DOHH2 (cell line): ENCODE results near the gene LRRC3C.

Experiments used
- H3F3A ChIP-seq: fragments of 200-600 bp; sonication (generic), shearing (Covaris generic); 2 replicates; pipeline ENCODE4 v1.6.0; 2016; ENCODE audit warnings: antibody characterized with exemption, mild to moderate bottlenecking; ENCODE audit not compliant: control insufficient read depth, insufficient read depth
- H3K27ac ChIP-seq: fragments of 200-600 bp; sonication (generic); 2 replicates; pipeline ENCODE4 v1.5.1; 2014; ENCODE audit warnings: low read depth, mild to moderate bottlenecking, low read length, moderate library complexity
- H3K27me3 ChIP-seq: fragments of 200-600 bp; sonication (generic); 2 replicates; pipeline ENCODE4 v1.6.1; 2014; ENCODE audit warnings: mild to moderate bottlenecking, low read length, mixed read lengths; ENCODE audit not compliant: control insufficient read depth
- H3K36me3 ChIP-seq: fragments of 200-600 bp; sonication (generic); 2 replicates; pipeline ENCODE4 v1.6.1; 2014; ENCODE audit warnings: mild to moderate bottlenecking, low read length, moderate library complexity, mixed read lengths; ENCODE audit not compliant: control insufficient read depth
- H3K4me1 ChIP-seq: fragments of 200-600 bp; sonication (generic); 2 replicates; pipeline ENCODE4 v1.6.1; 2014; ENCODE audit warnings: mild to moderate bottlenecking, low read length, mixed read lengths; ENCODE audit not compliant: control insufficient read depth
- H3K4me2 ChIP-seq: fragments of 200-600 bp; sonication (generic); 2 replicates; pipeline ENCODE4 v1.6.0; 2014; ENCODE audit warnings: mild to moderate bottlenecking, low read length, moderate library complexity
- H3K4me3 ChIP-seq: fragments of 200-600 bp; sonication (generic); 2 replicates; pipeline ENCODE4 v1.5.1; 2014; ENCODE audit warnings: mild to moderate bottlenecking, low read length, mixed read lengths
- H3K79me2 ChIP-seq: fragments of 200-600 bp; sonication (generic); 2 replicates; pipeline ENCODE4 v1.6.1; 2014; ENCODE audit warnings: mild to moderate bottlenecking, low read length, mixed read lengths; ENCODE audit not compliant: control insufficient read depth
- H3K9me2 ChIP-seq: fragments of 200-600 bp; sonication (generic); replicated peaks from 2 replicates; pipeline ENCODE4 v1.6.1; 2014; ENCODE audit warnings: mild to moderate bottlenecking, low read length, mixed read lengths; ENCODE audit not compliant: control insufficient read depth
- H3K9me3 ChIP-seq: fragments of 200-600 bp; sonication (generic); 2 replicates; pipeline ENCODE4 v1.6.1; 2014; ENCODE audit warnings: antibody characterized with exemption, low read length, mixed read lengths; ENCODE audit not compliant: control insufficient read depth, insufficient read depth
- H4K20me1 ChIP-seq: fragments of 200-600 bp; sonication (generic); 2 replicates; pipeline ENCODE4 v1.6.0; 2014; ENCODE audit warnings: low read depth, mild to moderate bottlenecking, antibody characterized with exemption, low read length, moderate library complexity; ENCODE audit not compliant: control insufficient read depth, insufficient read depth
- CTCF ChIP-seq: fragments of 200-600 bp; sonication (generic); IDR thresholded peaks from one replicate; pipeline ENCODE4 v1.5.1; 2014; ENCODE audit warnings: antibody characterized with exemption, mild to moderate bottlenecking, low read depth, low read length; ENCODE audit not compliant: poor library complexity, severe bottlenecking
- EZH2phosphoT487 ChIP-seq: fragments of 200-600 bp; sonication (generic); IDR thresholded peaks from 2 replicates; pipeline ENCODE4 v1.6.1; 2017; ENCODE audit warnings: borderline replicate concordance, mild to moderate bottlenecking, antibody characterized with exemption, low read length, moderate library complexity, mixed read lengths

The LRRC3C gene

GRCh38 chr17:39972271-39972670, 44.7 kb downstream of the LRRC3C start:
- H3K9me2 ChIP-seq: no peaks in the 10 kb centered on the region
- no peaks in the 10 kb centered on the region for H4K20me1 ChIP-seq
- no peak overlapping the region for H3K27ac ChIP-seq
- H3K4me1 ChIP-seq: peaks cover 10% of the 10 kb centered on the region
- H3F3A ChIP-seq: no peaks in the 10 kb centered on the region
- no peaks in the 10 kb centered on the region for H3K9me3 ChIP-seq
- H3K4me3 ChIP-seq: no peak overlapping the region
- H3K79me2 ChIP-seq: no peaks in the 10 kb centered on the region
- no peaks in the 10 kb centered on the region for H3K36me3 ChIP-seq
- peaks cover 29% of the 10 kb centered on the region for H3K27me3 ChIP-seq
- TF ChIP-seq CTCF: no peak
- no peak for TF ChIP-seq EZH2phosphoT487
- H3K4me2 ChIP-seq: peak overlapping the region; percentile 50; the same call in 1 of the 2 replicates

DNA sequence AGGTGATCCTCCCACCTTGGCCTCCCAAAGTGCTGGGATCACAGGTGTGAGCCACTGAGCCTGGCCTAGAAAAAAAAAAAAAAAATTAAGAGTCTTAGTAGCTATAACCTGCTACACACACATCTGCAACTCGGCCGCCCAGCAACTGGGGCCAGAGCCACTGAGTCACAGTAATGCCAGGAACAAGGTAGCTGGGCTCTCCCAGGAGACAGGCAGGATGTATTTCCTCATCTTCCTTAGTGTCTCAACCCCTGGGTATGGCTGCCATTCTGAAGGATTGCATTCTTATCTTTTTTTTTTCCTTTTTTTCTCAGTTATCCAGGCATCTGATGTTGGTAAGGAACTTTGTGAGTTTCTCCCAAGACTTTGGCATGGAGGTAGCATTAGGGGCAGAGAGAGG, 46.0 kb downstream of the LRRC3C start:
- H3K9me3 ChIP-seq: no peaks in the 10 kb centered on the region
- H3K4me3 ChIP-seq: no peak overlapping the region
- H3K27ac ChIP-seq: no peak overlapping the region
- H3K4me1 ChIP-seq: peaks cover 9% of the 10 kb centered on the region
- TF ChIP-seq CTCF (no peak), EZH2phosphoT487 (no peak)
- H3K4me2 ChIP-seq: no peak overlapping the region
- no peaks in the 10 kb centered on the region for H3K36me3 ChIP-seq
- no peaks in the 10 kb centered on the region for H3K9me2 ChIP-seq
- H4K20me1 ChIP-seq: no peaks in the 10 kb centered on the region
- H3K27me3 ChIP-seq: peaks cover 28% of the 10 kb centered on the region
- no peaks in the 10 kb centered on the region for H3F3A ChIP-seq
- no peaks in the 10 kb centered on the region for H3K79me2 ChIP-seq

DNA sequence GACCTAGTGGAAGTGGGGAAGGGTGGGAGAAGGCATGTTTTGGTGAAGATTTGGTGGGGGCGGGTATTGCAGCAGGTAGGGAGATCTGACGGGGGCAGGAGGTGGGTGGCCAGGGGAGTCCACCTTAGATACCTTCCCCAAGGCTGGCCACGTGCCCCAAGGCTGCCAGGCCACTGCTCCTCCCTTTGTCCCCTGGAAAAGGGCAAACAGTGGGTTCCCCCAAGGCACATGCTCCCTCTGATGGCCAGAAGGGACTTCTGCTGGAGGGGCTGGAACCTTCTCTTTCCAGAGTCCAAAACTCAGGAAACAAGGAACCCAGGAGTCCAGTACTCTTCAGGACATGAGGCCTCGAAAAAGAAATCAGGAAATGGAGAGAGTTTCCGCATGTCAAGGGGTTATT, 46.9 kb downstream of the LRRC3C start:
- Histone ChIP-seq H3K9me2 (no peaks in the 10 kb centered on the region), H4K20me1 (no peaks in the 10 kb centered on the region), H3K27ac (no peak overlapping the region), H3K79me2 (no peaks in the 10 kb centered on the region), H3K27me3 (peaks cover 22% of the 10 kb centered on the region), H3K4me3 (no peak overlapping the region), H3F3A (no peaks in the 10 kb centered on the region), H3K4me2 (no peak overlapping the region), H3K36me3 (no peaks in the 10 kb centered on the region), H3K4me1 (peaks cover 15% of the 10 kb centered on the region), H3K9me3 (no peaks in the 10 kb centered on the region)
- TF ChIP-seq CTCF: no peak
- TF ChIP-seq EZH2phosphoT487: no peak

- no peaks in the 10 kb centered on the region for H3K9me2 ChIP-seq
Observed at GRCh38 chr17:39975801-39976200, 48.3 kb downstream of the LRRC3C start.

More at GRCh38 chr17:39975801-39976200, 48.3 kb downstream of the LRRC3C start:
- no peaks in the 10 kb centered on the region for H3K9me3 ChIP-seq
- H3K4me1 ChIP-seq: peaks cover 21% of the 10 kb centered on the region
- H3K79me2 ChIP-seq: peaks cover 1% of the 10 kb centered on the region
- H4K20me1 ChIP-seq: no peaks in the 10 kb centered on the region
- H3K4me2 ChIP-seq: no peak overlapping the region
- H3K27ac ChIP-seq: no peak overlapping the region
- H3F3A ChIP-seq: no peaks in the 10 kb centered on the region
- peaks cover 19% of the 10 kb centered on the region for H3K27me3 ChIP-seq
- peaks cover under 1% of the 10 kb centered on the region; the same call in 1 of the 2 replicates for H3K36me3 ChIP-seq
- TF ChIP-seq CTCF (no peak), EZH2phosphoT487 (no peak)
- H3K4me3 ChIP-seq: no peak overlapping the region
